Naive B cell (primary cell): ENCODE measurements around the gene PMM2. TPM values are rescaled to one million over a fixed set of nuclear protein-coding genes. Genes with fewer than 3 reads are reported as not detected.
"Not testable (repeated sequence)": the region's sequence is repeated elsewhere in the genome, so short reads cannot be mapped to it uniquely, and the experiment has no call there.

Experiments
- ATAC-seq, 2 donors: fragments of 150-1000 bp; cut with Tn5 transposase; 2 replicates each; pipeline ENCODE4 v1.10.0; 2021; ENCODE audit warnings: low read depth in 2 of 2, mild to moderate bottlenecking in 2 of 2, moderate library complexity in 2 of 2
- DNase-seq: peaks from one replicate; pipeline ENCODE4 v3.0.0; 2022
- H3K27ac Mint-ChIP-seq, 6 donors: one replicate each; pipeline ENCODE4 v1.8.0; 2020 to 2022; ENCODE audit warnings: mild to moderate bottlenecking in 6 of 6, mixed read lengths in 6 of 6, moderate library complexity in 5 of 6, inconsistent platforms in 2 of 6
- H3K27me3 Mint-ChIP-seq, 3 donors: one replicate each; pipeline ENCODE4 v1.8.0; 2021 to 2022; ENCODE audit warnings: mixed read lengths in 3 of 3, mild to moderate bottlenecking in 1 of 3
- H3K36me3 Mint-ChIP-seq, 2 donors: one replicate each; pipeline ENCODE4 v1.8.0; 2020 to 2022; ENCODE audit warnings: mixed read lengths in 2 of 2, inconsistent platforms in 1 of 2, mild to moderate bottlenecking in 1 of 2
- H3K4me1 Mint-ChIP-seq, 3 donors: one replicate each; pipeline ENCODE4 v1.8.0; 2020 to 2022; ENCODE audit warnings: mixed read lengths in 3 of 3, inconsistent platforms in 1 of 3, mild to moderate bottlenecking in 1 of 3, moderate library complexity in 1 of 3
- H3K4me3 Mint-ChIP-seq, 8 donors: one replicate each; pipeline ENCODE4 v1.8.0; 2020 to 2022; ENCODE audit warnings: mild to moderate bottlenecking in 8 of 8, mixed read lengths in 8 of 8, moderate library complexity in 8 of 8, inconsistent platforms in 2 of 8
- H3K9me3 Mint-ChIP-seq, 7 donors: one replicate each; pipeline ENCODE4 v1.8.0; 2020 to 2022; ENCODE audit warnings: mixed read lengths in 7 of 7, mild to moderate bottlenecking in 5 of 7, inconsistent platforms in 2 of 7, moderate library complexity in 1 of 7
- polyA plus RNA-seq, 6 donors: library from polyadenylated mRNA; unstranded; fragments of 300-500 nt; fragmentation: Illumina TruSeq; gene quantifications; one replicate each; pipeline ENCODE4 v1.2.3, GENCODE V29; 2021; ENCODE audit warnings: low read depth in 6 of 6

The PMM2 gene
- polyA plus RNA-seq, 6 donors from 2014 or later = 19.8 to 33.0 (median 25.1) TPM

- no peak for ATAC-seq
- no peak overlapping the region for H3K27ac Mint-ChIP-seq
Measured at GRCh38 chr16:8767176-8767575, 30.5 kb upstream of the PMM2 start.

GRCh38 chr16:8768283-8768682, 29.4 kb upstream of the PMM2 start:
- peaks cover 11 to 25% of the 10 kb centered on the region in 2 donors for H3K36me3 Mint-ChIP-seq
- no peak for DNase-seq
- no peak overlapping the region for H3K27ac Mint-ChIP-seq
- no peak overlapping the region for H3K4me3 Mint-ChIP-seq
- ATAC-seq = no peak
- H3K9me3 Mint-ChIP-seq = no peaks in the 10 kb centered on the region
- no peaks in the 10 kb centered on the region for H3K4me1 Mint-ChIP-seq
- H3K27me3 Mint-ChIP-seq = no peaks in the 10 kb centered on the region

More at GRCh38 chr16:8767176-8767575, 30.5 kb upstream of the PMM2 start:
- Mint-ChIP-seq H3K4me1 (no peaks in the 10 kb centered on the region), H3K36me3 (peaks cover 6 to 22% of the 10 kb centered on the region in 2 donors), H3K4me3 (no peak overlapping the region), H3K27me3 (no peaks in the 10 kb centered on the region), H3K9me3 (no peaks in the 10 kb centered on the region)
- DNase-seq = no peak

- DNase-seq (no peak), ATAC-seq (no peak)
- no peak overlapping the region for H3K4me3 Mint-ChIP-seq
- no peaks in the 10 kb centered on the region for H3K4me1 Mint-ChIP-seq
- peak overlapping the region in 1 of 6 donors; percentile 40 for H3K27ac Mint-ChIP-seq
- peaks cover 11 to 29% of the 10 kb centered on the region in 2 donors for H3K36me3 Mint-ChIP-seq
- no peaks in the 10 kb centered on the region for H3K9me3 Mint-ChIP-seq
- no peaks in the 10 kb centered on the region for H3K27me3 Mint-ChIP-seq
Measured at GRCh38 chr16:8768692-8769091, 28.9 kb upstream of the PMM2 start.

- Mint-ChIP-seq H3K27ac (peak overlapping the region in 1 of 6 donors; percentile 47), H3K9me3 (peaks cover 0 to 2% (median 0%) of the 10 kb centered on the region in 7 donors), H3K36me3 (peaks cover 19 to 35% of the 10 kb centered on the region in 2 donors), H3K4me1 (no peaks in the 10 kb centered on the region), H3K27me3 (no peaks in the 10 kb centered on the region), H3K4me3 (peak overlapping the region in 1 of 8 donors; percentile 10)
- DNase-seq (no peak), ATAC-seq (no peak)
Measured at GRCh38 chr16:8773537-8773936, 24.1 kb upstream of the PMM2 start.

- Mint-ChIP-seq H3K9me3 (peaks cover 0 to 2% (median 0%) of the 10 kb centered on the region in 7 donors), H3K36me3 (peaks cover 19 to 31% of the 10 kb centered on the region in 2 donors), H3K4me3 (no peak overlapping the region), H3K27me3 (no peaks in the 10 kb centered on the region), H3K4me1 (no peaks in the 10 kb centered on the region), H3K27ac (no peak overlapping the region)
- ATAC-seq (no peak), DNase-seq (no peak)
Measured at GRCh38 chr16:8774208-8774607, 23.4 kb upstream of the PMM2 start.

- no peak overlapping the region for H3K4me3 Mint-ChIP-seq
- H3K9me3 Mint-ChIP-seq = peaks cover 0 to 2% (median 0%) of the 10 kb centered on the region in 7 donors
- no peak for DNase-seq
- H3K27me3 Mint-ChIP-seq = no peaks in the 10 kb centered on the region
- H3K27ac Mint-ChIP-seq = no peak overlapping the region
- no peak for ATAC-seq
- no peaks in the 10 kb centered on the region for H3K4me1 Mint-ChIP-seq
- peaks cover 19 to 27% of the 10 kb centered on the region in 2 donors for H3K36me3 Mint-ChIP-seq
Measured at GRCh38 chr16:8775359-8775758, 22.3 kb upstream of the PMM2 start.

GRCh38 chr16:8776129-8776584, 21.5 kb upstream of the PMM2 start:
- DNase-seq (no peak), ATAC-seq (no peak)
- H3K36me3 Mint-ChIP-seq = peaks cover 26 to 31% of the 10 kb centered on the region in 2 donors
- H3K27ac Mint-ChIP-seq = no peak overlapping the region
- no peaks in the 10 kb centered on the region for H3K27me3 Mint-ChIP-seq
- no peak overlapping the region for H3K4me3 Mint-ChIP-seq
- H3K4me1 Mint-ChIP-seq = no peaks in the 10 kb centered on the region
- peaks cover 0 to 2% (median 0%) of the 10 kb centered on the region in 7 donors for H3K9me3 Mint-ChIP-seq

- H3K27ac Mint-ChIP-seq = peak overlapping the region in 1 of 6 donors; percentile 7
- no peak overlapping the region for H3K4me3 Mint-ChIP-seq
- DNase-seq (no peak), ATAC-seq (no peak)
- peaks cover 0 to 2% (median 0%) of the 10 kb centered on the region in 7 donors for H3K9me3 Mint-ChIP-seq
- no peaks in the 10 kb centered on the region for H3K4me1 Mint-ChIP-seq
- H3K27me3 Mint-ChIP-seq = no peaks in the 10 kb centered on the region
- peaks cover 22 to 27% of the 10 kb centered on the region in 2 donors for H3K36me3 Mint-ChIP-seq
Measured at GRCh38 chr16:8777217-8777616, 20.4 kb upstream of the PMM2 start.

GRCh38 chr16:8781797-8782196, 15.8 kb upstream of the PMM2 start:
- H3K27ac Mint-ChIP-seq = no peak overlapping the region
- H3K4me3 Mint-ChIP-seq = no peak overlapping the region
- H3K9me3 Mint-ChIP-seq = peaks cover 0 to 2% (median 0%) of the 10 kb centered on the region in 7 donors
- DNase-seq (no peak), ATAC-seq (no peak)
- H3K4me1 Mint-ChIP-seq = no peaks in the 10 kb centered on the region
- H3K36me3 Mint-ChIP-seq = peaks cover 16% of the 10 kb centered on the region in 2 donors
- H3K27me3 Mint-ChIP-seq = no peaks in the 10 kb centered on the region

- Mint-ChIP-seq H3K36me3 (peaks cover 9 to 11% of the 10 kb centered on the region in 2 donors), H3K27ac (peak overlapping the region in 2 of 6 donors; percentile 75 to 80), H3K4me1 (no peaks in the 10 kb centered on the region), H3K4me3 (no peak overlapping the region), H3K9me3 (no peaks in the 10 kb centered on the region), H3K27me3 (no peaks in the 10 kb centered on the region)
- DNase-seq (no peak), ATAC-seq (no peak)
Measured at GRCh38 chr16:8782673-8783072, 15.0 kb upstream of the PMM2 start.

- H3K27me3 Mint-ChIP-seq = no peaks in the 10 kb centered on the region
- H3K4me3 Mint-ChIP-seq = peak overlapping the region in 1 of 8 donors; percentile 3
- no peak for DNase-seq
- no peak for ATAC-seq
- H3K27ac Mint-ChIP-seq = no peak overlapping the region
- H3K4me1 Mint-ChIP-seq = no peaks in the 10 kb centered on the region
- H3K36me3 Mint-ChIP-seq = peaks cover 9 to 11% of the 10 kb centered on the region in 2 donors
- H3K9me3 Mint-ChIP-seq = no peaks in the 10 kb centered on the region
Measured at GRCh38 chr16:8785408-8785807, 12.2 kb upstream of the PMM2 start.

- H3K27me3 Mint-ChIP-seq, H3K36me3 Mint-ChIP-seq, DNase-seq, H3K27ac Mint-ChIP-seq, H3K4me1 Mint-ChIP-seq, H3K9me3 Mint-ChIP-seq, ATAC-seq, H3K4me3 Mint-ChIP-seq: not testable (repeated sequence)
Measured at GRCh38 chr16:8786316-8786715, 11.3 kb upstream of the PMM2 start.

GRCh38 chr16:8788578-8789172, 9.0 kb upstream of the PMM2 start:
- Mint-ChIP-seq H3K27me3 (no peaks in the 10 kb centered on the region), H3K4me1 (peaks cover 0 to 11% (median 0%) of the 10 kb centered on the region in 3 donors), H3K4me3 (no peak overlapping the region), H3K27ac (peak overlapping the region in 1 of 6 donors; percentile 82), H3K9me3 (no peaks in the 10 kb centered on the region), H3K36me3 (no peaks in the 10 kb centered on the region)
- DNase-seq (no peak), ATAC-seq (no peak)

GRCh38 chr16:8795091-8795490, 2.5 kb upstream of the PMM2 start:
- Mint-ChIP-seq H3K9me3 (no peaks in the 10 kb centered on the region), H3K36me3 (no peaks in the 10 kb centered on the region), H3K4me1 (peaks cover 25 to 62% (median 27%) of the 10 kb centered on the region in 3 donors), H3K27me3 (no peaks in the 10 kb centered on the region), H3K27ac (peak overlapping the region in 3 of 6 donors; percentile 7 to 56 (median 53)), H3K4me3 (peak overlapping the region in 2 of 8 donors; percentile 71 to 97)
- DNase-seq = no peak
- no peak for ATAC-seq
